HL-60 (cell line): Measurements from ENCODE around the gene AGO3.

ENCODE experiments used
- GABPA ChIP-seq: IDR thresholded peaks from 2 replicates; pipeline ENCODE4 v1.6.1; 2012; ENCODE audit warnings: low read depth
- POLR2AphosphoS5 ChIP-seq: IDR thresholded peaks from 2 replicates; pipeline ENCODE4 v1.6.1; 2012; ENCODE audit warnings: low read depth
- TF ChIP-seq, protein P1 (sequence below): IDR thresholded peaks from one replicate; pipeline ENCODE4 v1.5.1; 2011; ENCODE audit warnings: low read length, control low read depth, inconsistent platforms; ENCODE audit not compliant: insufficient read depth
- TF ChIP-seq, protein P2 (sequence below): IDR thresholded peaks from 2 replicates; pipeline ENCODE4 v1.6.1; 2012; ENCODE audit warnings: low read depth; ENCODE audit not compliant: insufficient replicate concordance

DNA sequence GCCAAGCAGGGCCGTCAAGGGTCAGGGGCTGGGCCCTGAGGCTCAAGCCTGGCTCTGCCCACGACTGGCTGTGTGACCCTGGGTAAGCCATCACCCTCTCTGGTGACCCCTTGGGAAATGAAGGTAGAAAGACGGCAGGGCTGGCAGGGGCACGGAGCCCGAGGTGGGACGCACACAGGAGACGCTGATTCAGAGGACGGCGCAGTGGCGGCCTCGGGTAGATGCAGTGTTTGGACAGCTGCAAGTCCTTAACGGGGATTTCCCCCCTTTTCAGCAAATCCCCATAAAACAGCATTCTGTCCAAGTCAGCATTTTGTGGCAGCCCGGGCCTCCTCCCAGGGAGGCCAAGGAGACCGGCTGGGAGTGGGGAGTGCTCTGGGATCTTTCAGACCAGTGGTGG, 177.4 kb downstream of the AGO3 start:
- TF ChIP-seq, protein P1, sequence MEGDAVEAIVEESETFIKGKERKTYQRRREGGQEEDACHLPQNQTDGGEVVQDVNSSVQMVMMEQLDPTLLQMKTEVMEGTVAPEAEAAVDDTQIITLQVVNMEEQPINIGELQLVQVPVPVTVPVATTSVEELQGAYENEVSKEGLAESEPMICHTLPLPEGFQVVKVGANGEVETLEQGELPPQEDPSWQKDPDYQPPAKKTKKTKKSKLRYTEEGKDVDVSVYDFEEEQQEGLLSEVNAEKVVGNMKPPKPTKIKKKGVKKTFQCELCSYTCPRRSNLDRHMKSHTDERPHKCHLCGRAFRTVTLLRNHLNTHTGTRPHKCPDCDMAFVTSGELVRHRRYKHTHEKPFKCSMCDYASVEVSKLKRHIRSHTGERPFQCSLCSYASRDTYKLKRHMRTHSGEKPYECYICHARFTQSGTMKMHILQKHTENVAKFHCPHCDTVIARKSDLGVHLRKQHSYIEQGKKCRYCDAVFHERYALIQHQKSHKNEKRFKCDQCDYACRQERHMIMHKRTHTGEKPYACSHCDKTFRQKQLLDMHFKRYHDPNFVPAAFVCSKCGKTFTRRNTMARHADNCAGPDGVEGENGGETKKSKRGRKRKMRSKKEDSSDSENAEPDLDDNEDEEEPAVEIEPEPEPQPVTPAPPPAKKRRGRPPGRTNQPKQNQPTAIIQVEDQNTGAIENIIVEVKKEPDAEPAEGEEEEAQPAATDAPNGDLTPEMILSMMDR, result no peak
- TF ChIP-seq POLR2AphosphoS5 (no peak), GABPA (no peak)
- TF ChIP-seq, protein P2, sequence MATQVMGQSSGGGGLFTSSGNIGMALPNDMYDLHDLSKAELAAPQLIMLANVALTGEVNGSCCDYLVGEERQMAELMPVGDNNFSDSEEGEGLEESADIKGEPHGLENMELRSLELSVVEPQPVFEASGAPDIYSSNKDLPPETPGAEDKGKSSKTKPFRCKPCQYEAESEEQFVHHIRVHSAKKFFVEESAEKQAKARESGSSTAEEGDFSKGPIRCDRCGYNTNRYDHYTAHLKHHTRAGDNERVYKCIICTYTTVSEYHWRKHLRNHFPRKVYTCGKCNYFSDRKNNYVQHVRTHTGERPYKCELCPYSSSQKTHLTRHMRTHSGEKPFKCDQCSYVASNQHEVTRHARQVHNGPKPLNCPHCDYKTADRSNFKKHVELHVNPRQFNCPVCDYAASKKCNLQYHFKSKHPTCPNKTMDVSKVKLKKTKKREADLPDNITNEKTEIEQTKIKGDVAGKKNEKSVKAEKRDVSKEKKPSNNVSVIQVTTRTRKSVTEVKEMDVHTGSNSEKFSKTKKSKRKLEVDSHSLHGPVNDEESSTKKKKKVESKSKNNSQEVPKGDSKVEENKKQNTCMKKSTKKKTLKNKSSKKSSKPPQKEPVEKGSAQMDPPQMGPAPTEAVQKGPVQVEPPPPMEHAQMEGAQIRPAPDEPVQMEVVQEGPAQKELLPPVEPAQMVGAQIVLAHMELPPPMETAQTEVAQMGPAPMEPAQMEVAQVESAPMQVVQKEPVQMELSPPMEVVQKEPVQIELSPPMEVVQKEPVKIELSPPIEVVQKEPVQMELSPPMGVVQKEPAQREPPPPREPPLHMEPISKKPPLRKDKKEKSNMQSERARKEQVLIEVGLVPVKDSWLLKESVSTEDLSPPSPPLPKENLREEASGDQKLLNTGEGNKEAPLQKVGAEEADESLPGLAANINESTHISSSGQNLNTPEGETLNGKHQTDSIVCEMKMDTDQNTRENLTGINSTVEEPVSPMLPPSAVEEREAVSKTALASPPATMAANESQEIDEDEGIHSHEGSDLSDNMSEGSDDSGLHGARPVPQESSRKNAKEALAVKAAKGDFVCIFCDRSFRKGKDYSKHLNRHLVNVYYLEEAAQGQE, result no peak
